Measurements from ENCODE around the gene CYP46A1.

The CYP46A1 gene

GRCh38 chr14:99735189-99736135 lies 51.4 kb downstream of the CYP46A1 start:
- TF ChIP-seq CEBPB (IDR thresholded peaks at IDR 0.05), result no peak
- TF ChIP-seq FOXM1 (IDR thresholded peaks at IDR 0.05; ENCODE audit: borderline replicate concordance, low read depth), result no peak
- no peak for TF ChIP-seq RAD21 (IDR thresholded peaks at IDR 0.05; ENCODE audit: low read depth)
- TF ChIP-seq NFIC (IDR thresholded peaks at IDR 0.05), result no peak
- TF ChIP-seq MAX (IDR thresholded peaks at IDR 0.05), result no peak
- no peak for TF ChIP-seq TCF12 (IDR thresholded peaks at IDR 0.05; ENCODE audit: low read depth)
- TF ChIP-seq ZBTB7A (IDR thresholded peaks at IDR 0.05; ENCODE audit: low read depth), result no peak
- no peak for TF ChIP-seq REST (IDR thresholded peaks at IDR 0.05; ENCODE audit: low read depth)
- TF ChIP-seq EGR1 (IDR thresholded peaks at IDR 0.05), result no peak
- no peak for TF ChIP-seq TAF1 (IDR thresholded peaks at IDR 0.05; ENCODE audit: low read depth)
- TF ChIP-seq YY1 (IDR thresholded peaks at IDR 0.05; ENCODE audit: low read depth), result no peak

GRCh38 chr14:99736603-99737371 lies 52.7 kb downstream of the CYP46A1 start:
- TF ChIP-seq MAX (IDR thresholded peaks at IDR 0.05) (peak; percentile 37), NFIC (IDR thresholded peaks at IDR 0.05) (peak; percentile 66; the same call in 1 of the 2 replicates), TEAD4 (IDR thresholded peaks at IDR 0.05) (no peak), TAF1 (IDR thresholded peaks at IDR 0.05; ENCODE audit: low read depth) (no peak), USF1 (IDR thresholded peaks at IDR 0.05) (0 out of 2 replicates have a peak, but pooled peaks have one; percentile 33), EP300 (IDR thresholded peaks at IDR 0.05; ENCODE audit: borderline replicate concordance) (no peak)

- no peak for TF ChIP-seq REST (IDR thresholded peaks at IDR 0.05; ENCODE audit: low read depth)
- TF ChIP-seq MAX (IDR thresholded peaks at IDR 0.05), result peak; percentile 48
These were observed 53.4 kb downstream of the CYP46A1 start for GRCh38 chr14:99737451-99737951.

- TF ChIP-seq TCF12 (IDR thresholded peaks at IDR 0.05; ENCODE audit: low read depth) (no peak), NFIC (IDR thresholded peaks at IDR 0.05) (no peak), FOXM1 (IDR thresholded peaks at IDR 0.05; ENCODE audit: borderline replicate concordance, low read depth) (no peak)
These were observed 54.0 kb downstream of the CYP46A1 start for GRCh38 chr14:99737956-99738667.

GRCh38 chr14:99740411-99740810 lies 56.3 kb downstream of the CYP46A1 start:
- TF ChIP-seq REST (IDR thresholded peaks at IDR 0.05; ENCODE audit: low read depth), result no peak
- TF ChIP-seq TAF1 (IDR thresholded peaks at IDR 0.05; ENCODE audit: low read depth), result no peak
- no peak for TF ChIP-seq CEBPB (IDR thresholded peaks at IDR 0.05)
- TF ChIP-seq EP300 (IDR thresholded peaks at IDR 0.05; ENCODE audit: borderline replicate concordance), result no peak
- TF ChIP-seq TEAD4 (IDR thresholded peaks at IDR 0.05), result 0 out of 2 replicates have a peak, but pooled peaks have one; percentile 3
- TF ChIP-seq ZBTB7A (IDR thresholded peaks at IDR 0.05; ENCODE audit: low read depth), result no peak
- TF ChIP-seq EGR1 (IDR thresholded peaks at IDR 0.05), result no peak
- no peak for TF ChIP-seq MAX (IDR thresholded peaks at IDR 0.05)
- TF ChIP-seq TCF12 (IDR thresholded peaks at IDR 0.05; ENCODE audit: low read depth), result 0 out of 2 replicates have a peak, but pooled peaks have one; percentile 32
- TF ChIP-seq FOXM1 (IDR thresholded peaks at IDR 0.05; ENCODE audit: borderline replicate concordance, low read depth), result 0 out of 2 replicates have a peak, but pooled peaks have one; percentile 26
- no peak for TF ChIP-seq USF1 (IDR thresholded peaks at IDR 0.05)
- TF ChIP-seq NFIC (IDR thresholded peaks at IDR 0.05), result peak; percentile 30
- no peak for TF ChIP-seq CREB1 (IDR thresholded peaks at IDR 0.05; ENCODE audit: low read depth)
- no peak for TF ChIP-seq RAD21 (IDR thresholded peaks at IDR 0.05; ENCODE audit: low read depth)
- no peak for TF ChIP-seq YY1 (IDR thresholded peaks at IDR 0.05; ENCODE audit: low read depth)
